ENCODE results near the gene DCTN2.

DCTN2 gene

DNA sequence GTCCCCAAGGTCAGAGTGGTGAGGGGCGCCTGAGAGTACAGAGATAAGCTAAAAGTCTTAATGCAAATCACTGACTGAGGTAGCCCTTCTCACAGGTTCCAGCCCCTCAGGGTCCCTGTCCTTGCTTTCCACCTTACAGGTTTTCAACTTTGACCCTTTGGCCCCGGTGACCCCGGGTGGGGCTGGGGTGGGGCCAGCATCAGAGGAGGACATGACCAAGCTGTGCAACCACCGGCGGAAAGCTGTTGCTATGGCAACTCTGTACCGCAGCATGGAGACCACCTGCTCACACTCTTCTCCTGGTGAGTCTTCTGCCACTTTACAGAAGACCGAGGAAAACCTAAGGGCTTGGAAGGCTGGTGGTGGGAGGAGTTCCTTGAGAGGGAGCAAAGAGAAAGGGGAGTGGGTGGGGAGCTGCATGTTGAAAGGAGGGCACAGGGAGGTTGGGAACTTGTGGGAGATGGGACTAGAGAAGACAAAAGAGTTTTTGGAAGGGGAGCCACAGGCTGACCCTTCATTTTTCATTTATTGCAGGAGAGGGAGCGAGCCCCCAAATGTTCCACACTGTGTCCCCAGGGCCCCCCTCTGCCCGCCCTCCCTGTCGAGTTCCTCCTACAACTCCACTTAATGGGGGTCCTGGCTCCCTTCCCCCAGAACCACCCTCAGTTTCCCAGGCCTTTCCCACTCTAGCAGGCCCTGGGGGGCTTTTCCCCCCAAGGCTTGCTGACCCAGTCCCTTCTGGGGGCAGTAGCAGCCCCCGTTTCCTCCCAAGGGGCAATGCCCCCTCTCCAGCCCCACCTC is 22.0 kb downstream of the DCTN2 start:
- DNase-seq (ENCODE audit: low spot score) = no peak
- in situ Hi-C loops (cut with MboI; ENCODE audit: low sequenced_read_pairs, unreplicated experiment) = no loop called here
- TF ChIP-seq CTCF (IDR thresholded peaks at IDR 0.05; ENCODE audit: borderline replicate concordance, control extremely low read depth, extremely low read depth, insufficient read depth, missing control alignments) = no peak

DNA sequence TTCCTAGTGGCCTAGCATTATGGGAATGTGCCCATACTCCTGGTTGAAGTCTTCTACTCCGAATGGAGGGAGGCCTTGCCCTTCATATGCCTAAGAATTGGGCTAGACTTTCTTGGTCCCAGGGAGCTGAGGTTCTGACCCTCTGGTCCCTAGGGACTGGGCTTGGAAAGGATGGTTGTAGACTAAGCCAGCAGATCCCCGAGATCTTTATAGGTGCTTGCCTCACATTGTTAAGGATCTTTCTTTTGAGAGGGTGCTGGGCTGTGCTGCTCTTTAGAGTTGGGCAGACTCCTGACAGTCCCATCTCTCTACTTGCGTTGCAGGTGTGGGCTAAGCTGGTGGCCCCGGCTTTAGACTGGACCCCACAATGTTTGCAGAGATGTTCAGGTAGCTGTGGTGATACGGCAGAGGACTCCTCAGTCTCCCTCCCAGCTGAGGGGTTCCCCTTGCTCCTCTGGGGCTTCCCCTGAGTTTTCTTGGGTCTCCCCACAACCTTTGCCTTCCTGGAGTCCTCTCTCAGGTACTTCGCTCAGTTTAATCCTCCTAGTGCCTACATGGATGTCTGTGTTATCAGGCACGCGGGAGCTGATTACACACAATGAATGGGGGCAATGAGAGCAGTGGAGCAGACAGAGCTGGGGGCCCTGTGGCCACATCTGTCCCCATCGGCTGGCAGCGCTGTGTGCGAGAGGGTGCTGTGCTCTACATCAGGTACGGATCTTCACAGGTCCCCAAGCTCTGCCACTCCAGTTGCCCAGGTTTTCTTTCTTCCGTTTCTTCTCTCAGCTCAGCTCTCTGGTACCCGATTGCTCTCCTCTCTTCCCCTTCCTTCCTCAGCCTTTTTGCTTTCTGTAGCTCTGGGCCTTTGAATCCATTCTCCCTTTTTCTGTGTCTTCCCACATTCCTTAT is 23.0 kb downstream of the DCTN2 start:
- peak; percentile 55 for DNase-seq (ENCODE audit: low spot score)
- TF ChIP-seq CTCF (IDR thresholded peaks at IDR 0.05; ENCODE audit: borderline replicate concordance, control extremely low read depth, extremely low read depth, insufficient read depth, missing control alignments) = no peak
- in situ Hi-C loops (cut with MboI; ENCODE audit: low sequenced_read_pairs, unreplicated experiment) = no loop called here

DNA sequence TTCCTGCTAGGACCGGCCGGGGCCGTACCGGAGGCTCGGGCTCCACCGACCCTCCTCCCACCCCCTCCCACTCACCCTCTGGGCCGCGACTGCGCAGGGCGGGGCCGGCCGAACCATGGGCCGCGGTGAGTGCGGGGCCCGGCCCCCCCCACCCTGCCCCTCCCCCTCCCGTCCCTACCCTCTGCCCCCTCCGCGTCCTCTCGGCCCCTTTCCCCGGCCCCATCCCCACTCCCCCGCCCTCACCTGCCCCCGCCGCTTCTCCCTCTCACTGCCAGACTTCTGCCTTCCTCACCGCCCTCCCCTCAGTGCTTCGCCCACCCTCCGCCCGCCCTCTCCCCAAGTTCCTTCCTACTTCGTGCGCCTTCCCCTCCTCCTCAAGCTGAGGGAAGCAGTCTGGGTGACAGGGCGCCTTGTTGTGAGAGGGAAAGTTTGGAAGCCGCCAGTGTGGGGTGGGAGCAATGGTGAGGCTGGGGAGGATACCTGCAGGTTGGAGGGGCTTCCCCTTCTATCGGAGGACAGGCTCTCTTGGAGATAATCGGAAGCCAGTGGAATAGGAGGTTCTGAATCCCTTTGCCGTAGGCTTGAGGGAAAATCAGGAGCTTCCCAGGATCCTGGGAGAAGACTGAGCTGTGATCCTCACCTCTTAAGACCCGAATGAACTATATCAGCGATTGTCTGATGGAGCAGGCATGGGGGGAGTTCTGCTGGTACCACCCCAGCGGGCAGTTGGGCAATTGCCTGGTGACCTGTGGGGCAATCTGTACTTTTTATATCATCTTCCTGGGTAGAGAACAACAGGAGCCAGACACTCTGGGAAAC is 23.9 kb downstream of the DCTN2 start:
- no peak for DNase-seq (ENCODE audit: low spot score)
- in situ Hi-C loops (cut with MboI; ENCODE audit: low sequenced_read_pairs, unreplicated experiment) = no loop called here
- TF ChIP-seq CTCF (IDR thresholded peaks at IDR 0.05; ENCODE audit: borderline replicate concordance, control extremely low read depth, extremely low read depth, insufficient read depth, missing control alignments) = no peak

GRCh38 chr12:57522011-57522886 is 24.7 kb downstream of the DCTN2 start, which contains the start of gene MBD6:
Gene MBD6, plus strand, starts transcription at chr12:57522824. Its CDS starts 1,480 bp downstream, at chr12:57524304.
- TF ChIP-seq CTCF (IDR thresholded peaks at IDR 0.05; ENCODE audit: borderline replicate concordance, control extremely low read depth, extremely low read depth, insufficient read depth, missing control alignments) = no peak
- in situ Hi-C loops (cut with MboI; ENCODE audit: low sequenced_read_pairs, unreplicated experiment) = no loop called here
- DNase-seq (ENCODE audit: low spot score) = peak; percentile 98

DNA sequence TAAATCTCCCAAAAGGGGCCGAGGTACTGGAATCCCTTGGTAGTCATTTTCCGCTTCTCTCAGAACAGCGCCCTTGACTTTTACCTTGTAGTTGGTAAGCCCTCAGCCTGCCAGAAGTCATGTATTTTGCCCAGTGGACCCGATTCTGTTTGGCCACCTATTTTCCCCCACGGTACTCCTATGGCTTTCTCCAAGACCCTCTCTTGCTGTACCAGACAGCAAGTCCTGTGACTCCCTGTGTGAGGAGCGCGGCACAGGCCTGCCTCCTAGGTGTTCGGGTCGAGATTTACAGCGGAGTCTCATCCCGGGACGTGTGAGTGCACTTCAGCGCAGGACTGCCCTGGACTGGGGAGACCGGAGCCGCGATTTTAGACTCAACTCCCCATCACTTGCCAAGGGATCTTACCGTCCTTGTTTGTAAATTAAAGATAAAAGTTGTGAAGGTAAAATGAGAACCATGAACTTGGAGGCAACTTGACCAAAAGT is 25.4 kb downstream of the DCTN2 start:
- no peak for DNase-seq (ENCODE audit: low spot score)
- in situ Hi-C loops (cut with MboI; ENCODE audit: low sequenced_read_pairs, unreplicated experiment) = no loop called here
- TF ChIP-seq CTCF (IDR thresholded peaks at IDR 0.05; ENCODE audit: borderline replicate concordance, control extremely low read depth, extremely low read depth, insufficient read depth, missing control alignments) = no peak
